GM21390 (cell line): Measurements from ENCODE around the gene RSPO4.
"Not testable (repeated sequence)": the region's sequence is repeated elsewhere in the genome, so short reads cannot be mapped to it uniquely, and the experiment has no call there.

Experiments
- ATAC-seq: cut with Tn5 transposase; IDR thresholded peaks from one replicate; pipeline ENCODE4 v1.9.1; 2021; ENCODE audit not compliant: unreplicated experiment

RSPO4 gene

DNA sequence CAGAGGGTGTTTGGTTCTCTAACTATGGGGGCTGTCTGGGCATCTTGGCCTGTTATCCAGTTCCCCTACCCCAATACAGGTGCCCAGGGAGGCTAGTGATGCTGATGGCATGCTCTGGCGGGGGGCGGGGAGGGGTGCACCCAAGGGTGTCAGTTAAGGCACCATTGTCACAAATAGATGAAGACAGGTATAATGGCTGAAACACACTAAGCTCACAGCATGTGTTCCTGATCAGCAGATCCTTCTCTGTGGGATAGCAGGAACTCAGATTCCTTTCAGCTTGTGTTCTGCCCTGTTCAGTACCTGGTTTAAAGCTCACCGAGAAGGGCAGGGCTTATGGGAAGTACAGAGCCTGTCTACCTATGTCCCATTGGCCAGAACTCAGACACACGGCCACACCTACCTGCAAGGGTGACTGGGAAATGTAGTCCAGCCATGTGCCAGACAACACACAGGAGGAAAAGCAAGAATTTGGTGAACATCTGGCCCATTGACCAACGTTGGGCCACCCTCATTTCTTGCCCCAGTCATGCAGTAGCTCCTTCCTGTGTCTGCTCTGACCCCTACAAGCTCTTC, 3.4 kb upstream of the RSPO4 start:
- no peak for ATAC-seq

- no peak for ATAC-seq
Observed at GRCh38 chr20:1003920-1004697, 2.0 kb upstream of the RSPO4 start.

DNA sequence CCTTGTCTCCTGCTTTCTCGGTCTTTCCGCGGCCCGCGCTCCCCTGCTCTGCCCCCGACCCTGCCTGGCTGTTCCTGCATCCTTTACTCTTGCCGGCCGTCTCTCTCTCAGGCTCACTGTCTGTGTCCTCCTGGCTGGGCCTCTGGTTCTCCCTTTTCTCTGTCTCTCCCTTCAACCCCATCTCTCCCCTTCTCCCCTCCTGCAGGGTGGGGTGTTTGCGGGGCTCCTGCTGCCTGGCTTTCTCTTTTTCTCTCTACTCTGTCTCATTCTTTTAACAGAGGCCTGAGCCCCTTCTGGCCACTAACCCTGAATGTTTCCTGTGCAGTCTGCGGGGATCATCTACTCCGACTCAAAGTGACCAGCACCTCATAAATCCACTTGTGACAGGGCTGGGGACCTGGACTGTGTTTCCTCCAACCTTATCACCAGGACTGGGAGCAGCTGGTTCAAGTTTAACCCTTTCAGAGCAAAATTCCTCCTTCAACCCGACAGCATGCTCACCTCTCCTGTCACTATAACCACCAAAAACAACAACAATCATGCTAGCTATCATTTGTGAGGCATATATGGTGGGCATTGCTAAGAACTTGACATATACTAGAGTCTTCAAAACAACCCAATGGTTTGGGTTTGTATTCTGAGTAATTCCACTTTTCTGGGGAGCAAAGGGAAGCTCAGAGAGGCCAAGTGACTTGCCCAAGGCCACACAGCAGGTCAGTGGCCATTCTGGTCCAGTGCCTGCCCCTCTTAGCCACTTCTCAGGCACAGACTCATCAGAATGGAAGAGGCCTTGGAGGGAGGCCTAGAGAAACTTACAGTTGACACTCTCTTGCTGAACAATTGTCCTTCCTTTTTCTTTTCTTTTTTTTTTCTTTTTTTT, 811 bp upstream of the RSPO4 start:
- ATAC-seq = no peak

DNA sequence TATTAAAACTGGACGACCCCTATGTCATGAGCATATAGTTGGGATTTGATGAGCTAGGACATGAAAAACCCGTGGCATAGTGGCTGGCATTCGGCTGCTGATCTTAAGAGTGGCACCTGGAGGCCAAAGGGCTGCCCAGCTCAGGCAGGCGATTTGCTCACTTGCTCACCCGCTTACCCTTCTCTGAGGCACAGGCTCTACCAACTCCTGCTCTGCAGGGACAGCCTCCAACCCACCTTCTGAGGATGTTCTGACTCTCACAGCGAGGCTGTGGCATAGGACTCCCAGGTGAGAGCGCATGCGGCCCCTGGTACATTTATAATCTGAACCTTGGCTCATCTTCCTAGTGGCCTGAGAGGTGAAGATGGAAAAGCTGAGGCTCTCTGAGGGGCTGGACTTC, 995 bp downstream of the RSPO4 start:
- no peak for ATAC-seq

- ATAC-seq = no peak
Observed at GRCh38 chr20:998231-998830, 3.8 kb downstream of the RSPO4 start.

DNA sequence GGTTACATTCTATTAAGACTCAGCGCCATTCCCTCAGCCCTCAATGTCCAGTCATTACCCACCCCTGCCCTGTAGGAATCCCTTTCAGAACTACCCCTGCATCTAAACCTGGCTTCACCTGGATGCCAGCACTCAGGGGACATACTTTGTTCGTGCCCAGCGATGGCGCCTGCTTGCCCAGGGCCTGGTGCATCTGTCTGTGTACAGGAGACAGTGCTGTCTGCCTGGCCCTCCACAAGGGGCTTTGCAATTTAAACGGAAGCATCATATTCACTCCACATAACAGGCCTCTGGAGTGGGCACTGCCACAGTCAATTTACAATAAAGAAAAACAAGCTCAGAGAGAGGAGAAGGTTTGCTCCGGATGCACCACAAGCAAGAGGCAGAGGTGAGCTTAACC, 4.6 kb downstream of the RSPO4 start:
- no peak for ATAC-seq

DNA sequence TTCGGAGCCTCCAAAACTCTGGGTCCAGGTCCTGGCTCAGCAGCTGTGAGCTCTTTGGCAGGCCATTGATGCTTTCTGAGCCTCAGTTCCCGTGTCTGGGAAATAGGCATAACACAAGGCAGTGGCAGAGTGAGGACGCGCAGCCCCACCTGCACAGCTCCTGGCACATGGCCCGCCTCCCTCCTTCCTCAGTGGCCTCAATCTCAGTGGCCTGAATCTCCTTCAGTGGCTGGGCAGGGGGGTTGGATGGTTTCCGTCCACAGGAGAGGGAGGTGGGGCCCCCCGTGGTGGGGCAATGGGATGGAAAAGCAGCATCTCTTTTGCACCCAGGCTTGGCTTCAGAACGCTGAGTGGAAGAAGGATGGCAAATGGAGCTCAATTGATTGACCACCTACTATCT, 5.1 kb downstream of the RSPO4 start:
- no peak for ATAC-seq

DNA sequence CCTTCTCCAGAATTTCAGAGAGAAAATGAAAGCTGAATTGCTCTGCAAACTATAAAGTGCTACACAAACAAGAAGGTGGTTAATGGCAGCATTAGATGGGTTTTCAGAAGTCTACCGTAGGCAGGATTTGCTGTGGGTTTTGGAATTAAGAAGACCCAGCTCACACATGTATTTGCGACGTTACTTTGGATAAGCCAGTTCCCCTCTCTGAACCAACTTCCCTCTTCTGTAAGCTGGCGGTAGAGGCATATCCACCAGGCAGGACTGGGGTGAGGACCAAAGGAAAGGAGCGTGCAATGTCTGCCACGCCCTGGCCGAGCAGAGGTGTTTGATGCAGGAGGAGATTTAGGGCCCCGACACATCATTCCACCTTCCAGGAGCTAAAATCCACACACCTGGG, 6.9 kb downstream of the RSPO4 start:
- no peak for ATAC-seq

- ATAC-seq = no peak
Observed at GRCh38 chr20:992801-993535, 9.1 kb downstream of the RSPO4 start.

DNA sequence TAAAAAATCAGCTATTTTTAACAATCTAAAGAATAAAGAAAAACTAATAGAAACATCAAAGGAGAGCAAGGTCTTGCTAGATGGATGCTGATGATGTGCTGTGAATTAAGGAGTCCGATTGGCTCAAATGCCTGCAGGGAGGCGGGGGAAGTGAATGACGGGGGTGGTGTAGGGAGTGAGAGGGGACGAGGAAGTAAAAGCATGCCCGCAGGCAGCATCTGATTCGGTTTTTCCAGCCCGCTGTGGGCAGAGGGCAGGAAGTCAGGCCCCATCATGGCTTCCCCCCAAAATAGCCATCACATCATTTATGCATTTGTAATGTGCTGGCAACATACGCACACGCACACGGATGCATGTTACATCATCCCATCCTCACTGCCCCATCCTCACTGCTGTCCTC, 10.3 kb downstream of the RSPO4 start:
- no peak for ATAC-seq

GRCh38 chr20:990293-990959, 11.7 kb downstream of the RSPO4 start:
- no peak for ATAC-seq

DNA sequence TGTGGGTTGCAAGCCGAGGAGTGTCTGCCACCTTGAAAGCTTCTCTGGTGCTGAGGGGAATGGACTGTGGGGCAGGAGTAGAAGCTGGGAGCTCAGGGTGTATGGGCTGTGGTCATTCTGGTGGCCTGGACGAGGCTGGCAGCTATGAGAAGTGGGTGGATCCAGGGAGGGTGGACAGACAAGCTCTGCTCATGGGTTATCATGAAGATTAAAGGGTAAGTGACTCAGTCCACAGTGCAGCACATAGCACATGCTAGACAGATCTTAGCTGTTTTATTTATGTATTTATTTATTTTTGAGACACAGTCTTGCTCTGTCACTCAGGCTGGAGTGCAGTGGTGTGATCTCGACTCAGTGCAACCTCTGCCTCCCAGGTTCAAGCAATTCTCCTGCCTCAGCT, 13.8 kb downstream of the RSPO4 start:
- ATAC-seq = no peak

DNA sequence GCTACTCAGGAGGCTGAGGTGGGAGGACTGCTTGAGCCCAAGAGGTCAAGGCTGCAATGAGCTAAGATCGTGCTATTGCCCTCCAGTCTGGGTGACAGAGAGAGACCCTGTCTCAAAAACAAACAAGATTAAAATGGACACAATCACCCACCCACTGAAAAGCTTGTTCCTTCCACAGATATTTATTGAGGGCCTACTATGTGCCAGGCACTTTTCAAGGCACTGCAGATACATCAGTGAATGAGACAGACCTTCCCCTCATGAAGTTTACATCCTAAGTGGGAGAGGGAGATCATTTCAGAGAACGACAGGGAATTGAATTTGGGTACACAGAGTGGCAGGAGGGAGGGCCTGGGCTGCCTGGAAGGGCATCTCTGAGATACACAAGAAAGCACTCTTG, 14.4 kb downstream of the RSPO4 start:
- no peak for ATAC-seq

- no peak for ATAC-seq
Observed at GRCh38 chr20:986733-987355, 15.3 kb downstream of the RSPO4 start.

DNA sequence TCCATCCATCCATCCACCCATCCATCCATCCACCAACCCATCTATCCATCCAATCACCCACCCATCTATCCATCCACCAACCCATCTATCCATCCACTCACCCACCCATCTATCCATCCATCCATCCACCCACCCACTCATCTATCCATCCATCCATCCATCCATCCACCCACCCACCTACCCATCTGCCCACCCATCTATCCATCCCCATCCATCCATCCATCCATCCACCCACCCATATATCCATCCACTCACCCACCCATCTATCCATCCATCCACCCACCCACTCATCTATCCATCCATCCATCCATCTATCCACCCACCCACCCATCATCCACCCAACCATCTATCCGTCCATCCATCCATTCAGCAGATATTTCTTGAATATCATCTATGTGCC, 17.1 kb downstream of the RSPO4 start:
- not testable (repeated sequence) for ATAC-seq

DNA sequence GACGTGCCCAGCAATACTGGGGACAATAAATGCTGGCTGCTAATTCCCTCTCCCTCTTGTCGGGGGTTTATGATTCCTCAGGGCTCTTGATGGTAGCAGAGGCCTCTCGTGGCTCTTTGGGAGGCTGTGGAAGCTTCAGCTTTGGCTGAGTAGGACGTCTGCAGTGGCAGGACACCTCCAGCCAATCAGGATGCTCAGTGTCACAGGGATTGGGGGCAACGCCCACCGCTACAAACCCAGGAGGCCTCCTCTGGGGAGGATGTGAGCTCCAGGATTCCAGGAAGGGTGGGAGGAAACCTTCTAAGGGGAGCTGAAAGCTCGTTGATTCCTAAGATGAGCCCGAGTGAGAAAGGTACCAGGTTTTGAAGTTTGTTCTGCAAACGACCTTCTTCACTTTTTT, 19.4 kb downstream of the RSPO4 start:
- ATAC-seq = no peak

- ATAC-seq = no peak
Observed at GRCh38 chr20:977021-977420, 25.1 kb downstream of the RSPO4 start.

DNA sequence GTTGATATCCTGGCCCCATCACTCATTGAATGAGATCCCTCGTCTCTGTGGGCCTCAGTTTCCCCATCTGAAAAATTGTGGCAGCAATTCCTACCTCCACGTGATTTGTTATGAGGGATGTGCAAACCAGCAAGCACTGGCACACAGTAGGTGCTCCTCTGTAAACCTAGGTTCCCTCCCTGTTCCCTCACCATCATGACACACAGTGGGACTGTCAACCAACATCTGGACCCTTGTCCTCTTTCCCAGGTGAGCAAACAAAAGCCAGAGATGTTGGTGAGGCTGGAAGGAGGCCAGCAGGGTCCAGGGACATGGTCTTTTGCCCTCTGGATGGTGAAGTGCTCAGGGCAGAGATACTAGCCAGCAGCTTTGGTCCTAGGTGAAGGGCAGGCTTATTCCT, 26.1 kb downstream of the RSPO4 start:
- no peak for ATAC-seq

DNA sequence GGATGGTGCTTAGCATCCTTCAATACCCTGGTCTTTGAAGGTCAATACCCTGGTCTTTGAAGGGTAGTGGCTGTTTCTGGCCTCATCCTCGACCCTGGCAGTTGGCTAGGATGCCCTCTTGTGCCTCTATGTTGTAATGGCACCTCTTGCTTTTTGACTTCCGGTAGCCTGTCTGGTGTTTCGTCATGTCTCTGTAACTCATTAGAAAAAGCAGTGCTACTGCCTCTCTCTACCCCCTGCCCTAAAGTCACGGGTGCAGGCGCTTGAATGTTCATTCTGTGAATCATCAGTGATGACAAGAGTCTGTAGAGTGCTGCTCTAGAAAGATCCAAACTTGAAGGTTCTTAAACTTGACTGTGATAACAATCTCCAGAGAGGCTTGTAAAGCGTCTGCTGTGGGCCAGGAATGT, 28.3 kb downstream of the RSPO4 start:
- ATAC-seq = peak; percentile 55

GRCh38 chr20:972256-972655, 29.9 kb downstream of the RSPO4 start:
- ATAC-seq = no peak
